Measurements from ENCODE around the gene MAFF. TPM values are rescaled to one million over a fixed set of nuclear protein-coding genes. Genes with fewer than 3 reads are reported as not detected.

The MAFF gene
- total RNA-seq, 1 experiment from 2014 or later, result 5.8 TPM

DNA sequence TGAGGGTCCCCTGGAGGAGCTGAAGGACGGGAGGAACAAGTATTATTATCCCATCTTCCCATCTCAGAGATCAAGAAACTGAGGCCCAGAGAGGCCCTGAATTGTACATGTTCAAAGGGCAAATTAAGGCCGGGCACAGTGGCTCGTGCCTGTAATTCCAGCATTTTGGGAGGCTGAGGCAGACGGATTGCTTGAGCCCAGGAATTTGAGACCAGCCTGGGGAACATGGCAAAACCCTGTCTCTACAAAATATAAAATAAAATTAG, 28.2 kb upstream of the MAFF start:
- H3K4me2 ChIP-seq (ENCODE audit: insufficient read depth, insufficient read length, low read length), result no peak overlapping the region
- H3K27ac ChIP-seq (ENCODE audit: insufficient read length, low read depth, low read length), result no peak overlapping the region
- H2AFZ ChIP-seq (ENCODE audit: low read length), result no peak overlapping the region
- no peak overlapping the region for H3K4ac ChIP-seq (ENCODE audit: low read depth, low read length)
- H3K36me3 Mint-ChIP-seq (ENCODE audit: insufficient read depth in 1 of 3, low read depth in 3 of 3), result peaks cover 0 to 4% (median 3%) of the 10 kb centered on the region in 3 experiments; a peak in 4 of 7 replicates
- H3K56ac ChIP-seq (ENCODE audit: insufficient read length, low read depth, low read length), result no peak overlapping the region
- H4K20me1 ChIP-seq (ENCODE audit: control insufficient read depth, insufficient read depth, insufficient read length), result no peaks in the 10 kb centered on the region
- H4K8ac ChIP-seq (replicated peaks; ENCODE audit: insufficient read length, low read depth, low read length), result no peak overlapping the region
- H2BK20ac ChIP-seq (ENCODE audit: low read depth, low read length, poor library complexity, severe bottlenecking), result no peak overlapping the region
- no peaks in the 10 kb centered on the region for H3K9me3 Mint-ChIP-seq
- H3K27ac Mint-ChIP-seq, result no peak overlapping the region
- H3K79me2 ChIP-seq (ENCODE audit: insufficient read depth, low read length), result no peaks in the 10 kb centered on the region
- no peak overlapping the region for H3K9ac ChIP-seq (ENCODE audit: extremely low read depth, insufficient read length, low read length)
- no peak overlapping the region for H2BK15ac ChIP-seq (ENCODE audit: low read depth, low read length)
- no peak overlapping the region for H3K23ac ChIP-seq (ENCODE audit: insufficient read length, low read depth, low read length)
- no peak overlapping the region for H2BK120ac ChIP-seq (ENCODE audit: low read depth, low read length, poor library complexity, severe bottlenecking)
- no peak overlapping the region for H2AK5ac ChIP-seq (ENCODE audit: insufficient read length, low read length)
- peaks cover 11 to 21% of the 10 kb centered on the region in 2 experiments for H3K4me1 Mint-ChIP-seq
- no peak for DNase-seq
- H2BK5ac ChIP-seq (ENCODE audit: insufficient read length, low read length), result no peak overlapping the region
- no peaks in the 10 kb centered on the region for H3K27me3 ChIP-seq (ENCODE audit: insufficient read depth, low read length)
- no CpG with 5 or more reads among the region's 4 CpGs for WGBS (ENCODE audit: extremely low coverage, insufficient read length, low lambda C conversion rate)
- no peak overlapping the region for H3K4me3 Mint-ChIP-seq
- H3K18ac ChIP-seq (ENCODE audit: insufficient read length, low read depth, low read length), result no peak overlapping the region
- no peak overlapping the region for H4K91ac ChIP-seq (ENCODE audit: insufficient read length, low read depth, low read length)
- no peaks in the 10 kb centered on the region for H3K79me1 ChIP-seq (ENCODE audit: insufficient read depth, low read depth, low read length, poor library complexity, severe bottlenecking)
- H4K5ac ChIP-seq (ENCODE audit: insufficient read length, low read depth, low read length), result no peak overlapping the region
- TF ChIP-seq, protein P1, sequence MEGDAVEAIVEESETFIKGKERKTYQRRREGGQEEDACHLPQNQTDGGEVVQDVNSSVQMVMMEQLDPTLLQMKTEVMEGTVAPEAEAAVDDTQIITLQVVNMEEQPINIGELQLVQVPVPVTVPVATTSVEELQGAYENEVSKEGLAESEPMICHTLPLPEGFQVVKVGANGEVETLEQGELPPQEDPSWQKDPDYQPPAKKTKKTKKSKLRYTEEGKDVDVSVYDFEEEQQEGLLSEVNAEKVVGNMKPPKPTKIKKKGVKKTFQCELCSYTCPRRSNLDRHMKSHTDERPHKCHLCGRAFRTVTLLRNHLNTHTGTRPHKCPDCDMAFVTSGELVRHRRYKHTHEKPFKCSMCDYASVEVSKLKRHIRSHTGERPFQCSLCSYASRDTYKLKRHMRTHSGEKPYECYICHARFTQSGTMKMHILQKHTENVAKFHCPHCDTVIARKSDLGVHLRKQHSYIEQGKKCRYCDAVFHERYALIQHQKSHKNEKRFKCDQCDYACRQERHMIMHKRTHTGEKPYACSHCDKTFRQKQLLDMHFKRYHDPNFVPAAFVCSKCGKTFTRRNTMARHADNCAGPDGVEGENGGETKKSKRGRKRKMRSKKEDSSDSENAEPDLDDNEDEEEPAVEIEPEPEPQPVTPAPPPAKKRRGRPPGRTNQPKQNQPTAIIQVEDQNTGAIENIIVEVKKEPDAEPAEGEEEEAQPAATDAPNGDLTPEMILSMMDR (conservative IDR thresholded peaks at IDR 0.05), result no peak
- H3K4me1 ChIP-seq (ENCODE audit: insufficient read depth, low read length), result no peaks in the 10 kb centered on the region; the same call in 1 of the 2 replicates
- H3K27me3 Mint-ChIP-seq (ENCODE audit: low read depth), result peaks cover 3% of the 10 kb centered on the region; the same call in 1 of the 2 replicates
- no peak overlapping the region for H3T11ph ChIP-seq (ENCODE audit: low read length)
- H2BK12ac ChIP-seq (ENCODE audit: insufficient read length, low read depth, low read length), result no peak overlapping the region
- no peaks in the 10 kb centered on the region for H3K9me3 ChIP-seq (ENCODE audit: control insufficient read depth, low read depth, low read length)
- H3K14ac ChIP-seq (ENCODE audit: insufficient read depth, low read length), result no peak overlapping the region
- H3K23me2 ChIP-seq (ENCODE audit: insufficient read length, low read depth, low read length, poor library complexity, severe bottlenecking), result no peaks in the 10 kb centered on the region
